Naive B cell (primary cell): ENCODE data around the gene ENGASE. TPM values are rescaled to one million over a fixed set of nuclear protein-coding genes. Genes with fewer than 3 reads are reported as not detected.

Source experiments
- ATAC-seq, 2 donors: fragments of 150-1000 bp; cut with Tn5 transposase; 2 replicates each; pipeline ENCODE4 v1.10.0; 2021; ENCODE audit warnings: low read depth in 2 of 2, mild to moderate bottlenecking in 2 of 2, moderate library complexity in 2 of 2
- DNase-seq: peaks from one replicate; pipeline ENCODE4 v3.0.0; 2022
- H3K27ac Mint-ChIP-seq, 6 donors: one replicate each; pipeline ENCODE4 v1.8.0; 2020 to 2022; ENCODE audit warnings: mild to moderate bottlenecking in 6 of 6, mixed read lengths in 6 of 6, moderate library complexity in 5 of 6, inconsistent platforms in 2 of 6
- H3K27me3 Mint-ChIP-seq, 3 donors: one replicate each; pipeline ENCODE4 v1.8.0; 2021 to 2022; ENCODE audit warnings: mixed read lengths in 3 of 3, mild to moderate bottlenecking in 1 of 3
- H3K36me3 Mint-ChIP-seq, 2 donors: one replicate each; pipeline ENCODE4 v1.8.0; 2020 to 2022; ENCODE audit warnings: mixed read lengths in 2 of 2, inconsistent platforms in 1 of 2, mild to moderate bottlenecking in 1 of 2
- H3K4me1 Mint-ChIP-seq, 3 donors: one replicate each; pipeline ENCODE4 v1.8.0; 2020 to 2022; ENCODE audit warnings: mixed read lengths in 3 of 3, inconsistent platforms in 1 of 3, mild to moderate bottlenecking in 1 of 3, moderate library complexity in 1 of 3
- H3K4me3 Mint-ChIP-seq, 8 donors: one replicate each; pipeline ENCODE4 v1.8.0; 2020 to 2022; ENCODE audit warnings: mild to moderate bottlenecking in 8 of 8, mixed read lengths in 8 of 8, moderate library complexity in 8 of 8, inconsistent platforms in 2 of 8
- H3K9me3 Mint-ChIP-seq, 7 donors: one replicate each; pipeline ENCODE4 v1.8.0; 2020 to 2022; ENCODE audit warnings: mixed read lengths in 7 of 7, mild to moderate bottlenecking in 5 of 7, inconsistent platforms in 2 of 7, moderate library complexity in 1 of 7
- polyA plus RNA-seq, 6 donors: library from polyadenylated mRNA; unstranded; fragments of 300-500 nt; fragmentation: Illumina TruSeq; gene quantifications; one replicate each; pipeline ENCODE4 v1.2.3, GENCODE V29; 2021; ENCODE audit warnings: low read depth in 6 of 6

The ENGASE gene
- polyA plus RNA-seq, 6 donors from 2014 or later, result 1.4 to 7.4 (median 3.6) TPM

DNA sequence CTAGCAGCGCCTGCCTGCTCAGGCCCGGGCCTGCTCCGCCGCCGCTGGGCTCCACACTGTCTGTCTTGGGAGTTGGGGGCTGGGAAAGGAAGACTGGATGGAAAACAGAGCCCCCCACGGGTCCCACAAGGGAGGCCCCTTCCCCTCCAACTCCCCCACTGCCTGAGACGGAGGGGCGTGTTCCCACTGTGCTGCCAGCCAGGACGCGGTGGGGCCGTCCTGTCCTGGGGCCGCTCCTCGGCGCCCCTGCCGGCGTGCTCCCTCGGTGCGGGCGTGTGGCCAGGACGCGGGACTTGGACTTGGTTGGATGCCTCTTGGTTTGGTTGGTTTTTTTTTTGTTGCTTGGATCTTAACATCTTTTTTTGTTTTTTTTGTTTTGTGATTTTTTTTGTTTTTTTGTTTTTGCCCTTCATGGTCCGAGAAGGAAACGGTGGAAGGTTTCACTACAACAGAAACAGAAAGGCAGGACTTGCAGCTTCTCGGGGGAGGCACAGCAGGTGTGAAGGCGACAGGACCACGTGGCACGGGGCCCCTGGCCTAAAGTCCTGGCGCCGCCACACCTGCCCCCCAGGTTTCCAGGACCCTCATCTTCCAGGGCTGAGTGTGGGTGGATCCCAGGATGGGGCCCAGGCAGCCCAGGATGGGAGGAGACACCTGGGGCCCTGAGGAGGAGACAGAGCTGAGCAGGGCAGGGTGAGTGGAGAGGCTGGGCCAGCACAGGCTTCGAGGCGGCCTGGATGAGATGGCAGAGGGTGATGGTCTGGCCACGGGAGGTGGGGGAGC is 16.0 kb downstream of the ENGASE start:
- ATAC-seq (no peak), DNase-seq (no peak)
- Mint-ChIP-seq H3K36me3 (no peaks in the 10 kb centered on the region), H3K4me3 (no peak overlapping the region), H3K27me3 (peaks cover 4 to 34% (median 25%) of the 10 kb centered on the region in 3 donors), H3K27ac (peak overlapping the region in 1 of 6 donors; percentile 26), H3K9me3 (no peaks in the 10 kb centered on the region), H3K4me1 (peaks cover 0 to 10% (median 0%) of the 10 kb centered on the region in 3 donors)

DNA sequence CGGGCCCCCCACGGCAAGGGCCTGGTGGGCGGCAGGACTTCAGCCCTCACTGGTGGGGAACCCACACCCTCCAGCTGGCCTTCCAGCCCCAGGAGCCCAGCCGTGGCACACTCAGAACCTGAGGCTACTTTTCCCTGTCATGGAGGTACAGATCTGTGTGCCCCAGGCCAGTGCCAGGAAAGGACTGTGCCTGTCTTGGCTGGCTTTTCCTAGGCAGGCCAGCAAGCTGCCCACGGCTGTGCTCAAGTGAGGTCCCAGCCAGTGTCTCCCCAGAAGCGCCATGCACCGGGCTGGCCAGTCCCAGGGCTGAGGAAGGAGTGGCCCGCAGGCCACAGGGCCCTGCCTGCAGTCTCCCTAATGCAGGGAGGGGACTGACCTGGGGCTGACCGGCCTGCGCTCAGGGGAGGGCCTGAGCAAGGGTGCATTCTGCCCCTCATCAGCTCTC is 16.6 kb downstream of the ENGASE start:
- Mint-ChIP-seq H3K27ac (no peak overlapping the region), H3K4me1 (peaks cover 0 to 10% (median 0%) of the 10 kb centered on the region in 3 donors), H3K4me3 (no peak overlapping the region), H3K27me3 (peaks cover 4 to 40% (median 31%) of the 10 kb centered on the region in 3 donors), H3K36me3 (no peaks in the 10 kb centered on the region), H3K9me3 (no peaks in the 10 kb centered on the region)
- no peak for ATAC-seq
- DNase-seq, result no peak

DNA sequence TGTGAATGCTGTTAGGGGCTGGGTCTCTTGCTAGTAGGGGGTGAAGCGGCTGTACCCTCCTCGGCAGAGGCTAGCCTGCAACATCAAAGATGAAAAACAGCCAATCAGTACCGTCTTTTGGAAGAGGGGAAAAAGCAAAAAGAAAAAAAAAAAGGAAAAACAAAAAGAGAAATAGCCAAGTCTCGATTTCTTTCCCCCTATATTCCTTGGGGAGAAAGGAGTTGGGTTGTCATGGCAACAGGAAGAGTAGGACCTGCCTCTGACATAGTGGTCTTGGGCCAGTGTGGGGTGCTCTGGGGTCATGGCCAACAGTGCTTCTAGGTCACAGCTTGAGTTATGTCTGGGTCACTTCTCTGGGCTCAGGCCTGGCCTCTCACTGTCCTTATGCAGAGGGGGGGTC is 17.9 kb downstream of the ENGASE start:
- Mint-ChIP-seq H3K9me3 (no peaks in the 10 kb centered on the region), H3K27me3 (peaks cover 4 to 49% (median 40%) of the 10 kb centered on the region in 3 donors), H3K4me1 (peaks cover 0 to 10% (median under 1%) of the 10 kb centered on the region in 3 donors), H3K36me3 (no peaks in the 10 kb centered on the region), H3K4me3 (no peak overlapping the region), H3K27ac (no peak overlapping the region)
- DNase-seq (no peak), ATAC-seq (no peak)

DNA sequence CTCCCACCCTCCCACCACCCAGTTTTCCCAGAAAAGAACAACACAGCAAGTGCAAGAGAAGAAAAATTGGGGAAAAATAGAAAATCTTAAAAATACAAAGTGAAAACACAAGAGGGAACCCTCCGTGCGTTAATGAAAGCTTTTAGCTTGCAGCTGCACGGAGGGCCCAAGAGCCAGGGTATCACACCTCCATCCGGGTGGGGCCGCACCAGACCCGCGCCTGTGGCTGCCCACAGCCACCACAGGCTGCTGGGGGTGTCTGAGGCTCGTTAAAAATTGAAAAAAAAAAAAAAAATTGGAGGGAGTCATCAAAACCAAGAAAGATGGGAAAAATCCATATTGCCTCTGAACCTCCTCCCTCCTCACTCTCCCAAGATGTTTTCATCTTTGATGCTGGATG is 18.6 kb downstream of the ENGASE start:
- Mint-ChIP-seq H3K4me3 (no peak overlapping the region), H3K36me3 (peaks cover 0 to 7% of the 10 kb centered on the region in 2 donors), H3K4me1 (peaks cover 5 to 10% (median 7%) of the 10 kb centered on the region in 3 donors), H3K27me3 (peaks cover 4 to 56% (median 47%) of the 10 kb centered on the region in 3 donors), H3K9me3 (no peaks in the 10 kb centered on the region), H3K27ac (no peak overlapping the region)
- DNase-seq, result no peak
- ATAC-seq, result no peak

DNA sequence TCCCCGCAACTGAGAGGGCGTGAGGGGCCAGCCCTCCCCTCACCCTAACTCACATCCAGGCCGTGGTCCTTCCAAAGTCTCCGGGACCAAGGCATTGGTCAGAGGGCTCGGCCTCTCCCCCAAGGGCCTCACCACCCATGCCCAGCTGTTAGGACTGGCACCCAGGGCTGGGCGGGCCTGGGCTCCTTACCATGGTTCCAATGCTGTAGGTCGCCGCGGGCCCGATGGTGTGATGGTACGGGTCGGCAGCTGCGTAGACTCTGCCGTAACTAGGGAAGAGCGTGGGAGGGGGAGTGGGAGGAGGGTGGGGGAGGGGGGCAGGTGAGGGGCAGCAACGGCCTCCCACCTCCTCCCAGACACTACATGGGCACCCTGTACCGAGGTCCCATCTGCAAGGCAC is 19.6 kb downstream of the ENGASE start:
- Mint-ChIP-seq H3K27me3 (peaks cover 9 to 66% (median 57%) of the 10 kb centered on the region in 3 donors), H3K27ac (no peak overlapping the region)
- no peak for ATAC-seq

DNA sequence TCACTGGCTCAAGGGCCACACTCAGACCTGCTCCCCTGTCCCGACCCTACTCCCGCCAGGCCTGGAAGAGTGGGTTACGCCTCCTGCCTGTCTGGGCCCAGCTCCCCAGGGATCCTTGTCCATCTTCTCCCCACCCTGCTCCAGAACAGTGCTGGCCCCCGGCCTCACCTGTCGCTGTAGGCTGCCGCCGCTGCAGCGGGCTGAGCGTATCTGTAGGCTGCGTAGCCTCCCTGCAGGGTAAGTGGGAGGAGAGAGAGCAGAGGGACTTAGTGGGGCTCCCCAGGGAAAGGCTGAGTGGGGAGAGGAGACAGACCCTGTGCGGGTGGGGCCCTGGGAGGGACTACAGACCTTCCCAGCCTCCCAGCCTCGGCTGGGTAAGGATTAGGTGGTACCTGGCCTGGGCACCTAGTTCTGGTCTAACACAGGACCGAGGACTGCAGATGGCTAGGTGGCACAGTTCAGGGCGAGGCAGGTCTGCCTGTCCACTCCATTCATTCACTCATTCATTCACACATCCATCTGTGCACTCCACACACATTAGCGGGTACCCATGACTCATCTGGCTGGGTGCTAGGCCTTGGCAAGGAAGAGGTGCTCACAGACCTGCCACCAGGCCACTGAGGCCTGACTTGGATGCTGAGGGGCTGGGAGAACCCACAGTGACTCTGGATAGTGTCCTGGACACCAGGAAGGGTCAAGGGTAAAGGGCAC is 20.9 kb downstream of the ENGASE start:
- ATAC-seq (no peak), DNase-seq (no peak)
- H3K27me3 Mint-ChIP-seq, result peaks cover 11 to 79% (median 70%) of the 10 kb centered on the region in 3 donors
- H3K4me3 Mint-ChIP-seq, result peak overlapping the region in 1 of 8 donors; percentile 26
- no peaks in the 10 kb centered on the region for H3K9me3 Mint-ChIP-seq
- H3K27ac Mint-ChIP-seq, result peak overlapping the region in 1 of 6 donors; percentile 79
- peaks cover 4 to 7% (median 5%) of the 10 kb centered on the region in 3 donors for H3K4me1 Mint-ChIP-seq
- H3K36me3 Mint-ChIP-seq, result peaks cover 0 to 9% of the 10 kb centered on the region in 2 donors

More for the DNA sequence above, 19.6 kb downstream of the ENGASE start:
- H3K9me3 Mint-ChIP-seq, result no peaks in the 10 kb centered on the region
- H3K4me3 Mint-ChIP-seq, result peak overlapping the region in 1 of 8 donors; percentile 77
- no peak for DNase-seq
- peaks cover 0 to 9% of the 10 kb centered on the region in 2 donors for H3K36me3 Mint-ChIP-seq
- H3K4me1 Mint-ChIP-seq, result peaks cover 5 to 7% (median 7%) of the 10 kb centered on the region in 3 donors

DNA sequence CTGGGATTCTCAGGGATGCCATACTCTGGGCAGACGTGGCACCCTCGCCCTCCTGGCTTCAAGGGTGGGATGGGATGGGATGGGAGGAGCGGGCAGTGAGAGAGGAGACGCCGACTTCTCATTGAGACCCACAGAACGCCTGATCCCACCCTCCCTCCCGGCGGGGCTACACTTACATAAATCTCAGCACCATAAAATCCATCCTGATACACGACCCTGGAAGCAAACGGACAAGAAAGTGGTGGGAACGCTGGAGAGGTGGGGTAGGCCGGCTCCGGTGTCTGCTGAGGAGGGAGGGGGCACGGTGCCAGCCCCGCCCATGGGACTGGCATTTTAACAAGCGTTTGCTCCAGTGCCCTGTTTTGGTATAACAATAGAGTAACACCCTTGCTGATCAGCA is 21.9 kb downstream of the ENGASE start:
- no peaks in the 10 kb centered on the region for H3K9me3 Mint-ChIP-seq
- ATAC-seq, result no peak
- H3K27me3 Mint-ChIP-seq, result peaks cover 11 to 84% (median 73%) of the 10 kb centered on the region in 3 donors
- H3K27ac Mint-ChIP-seq, result peak overlapping the region in 1 of 6 donors; percentile 47
- H3K36me3 Mint-ChIP-seq, result peaks cover 0 to 9% of the 10 kb centered on the region in 2 donors
- H3K4me3 Mint-ChIP-seq, result no peak overlapping the region
- H3K4me1 Mint-ChIP-seq, result peaks cover 0 to 7% (median 5%) of the 10 kb centered on the region in 3 donors
- DNase-seq, result no peak

DNA sequence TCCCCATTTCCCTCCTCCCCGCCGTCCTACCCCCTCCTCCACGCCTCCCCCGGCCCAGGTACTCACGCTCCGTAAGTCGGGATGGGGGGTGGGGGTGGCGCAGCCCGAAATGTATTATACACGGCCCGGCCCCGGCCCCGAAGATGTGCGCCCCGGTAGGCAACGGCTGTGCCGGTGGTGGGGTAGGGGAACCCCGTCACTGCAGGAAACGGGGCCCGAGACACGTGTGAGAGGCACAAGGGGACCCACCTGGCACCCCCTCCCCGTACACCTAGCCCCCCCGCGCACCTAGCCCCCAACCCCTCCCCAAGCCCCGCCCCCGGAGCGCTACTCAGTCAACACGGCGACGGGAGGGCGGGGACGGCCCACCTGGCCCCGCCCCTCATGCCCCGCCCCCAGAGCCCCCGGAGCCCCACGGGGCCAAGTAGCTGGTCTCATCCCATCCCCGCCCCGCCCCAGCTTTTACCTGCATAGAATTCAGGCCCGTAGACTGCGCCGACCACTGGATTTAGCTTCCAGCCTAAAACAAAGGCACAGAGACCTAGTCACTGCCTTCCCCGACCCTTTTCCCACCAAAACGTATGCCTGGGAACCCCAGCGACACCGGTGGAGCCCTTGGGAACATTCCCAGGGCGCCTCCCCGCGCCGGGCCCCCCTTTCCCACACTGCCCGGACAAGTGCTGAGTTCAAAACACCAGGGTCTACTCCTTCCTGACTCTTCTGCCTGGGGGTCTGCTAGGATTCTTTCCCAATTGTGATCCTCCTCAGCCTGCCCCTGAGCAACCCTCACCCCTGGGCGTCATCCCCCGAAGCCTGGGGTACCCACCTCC is 22.8 kb downstream of the ENGASE start:
- Mint-ChIP-seq H3K9me3 (no peaks in the 10 kb centered on the region), H3K36me3 (peaks cover 0 to 9% of the 10 kb centered on the region in 2 donors), H3K4me1 (peaks cover 0 to 7% (median 5%) of the 10 kb centered on the region in 3 donors), H3K27me3 (peaks cover 8 to 86% (median 76%) of the 10 kb centered on the region in 3 donors), H3K4me3 (peak overlapping the region in 2 of 8 donors; percentile 20 to 58), H3K27ac (peak overlapping the region in 1 of 6 donors; percentile 32)
- ATAC-seq, result peak; percentile 35 to 44
- no peak for DNase-seq

DNA sequence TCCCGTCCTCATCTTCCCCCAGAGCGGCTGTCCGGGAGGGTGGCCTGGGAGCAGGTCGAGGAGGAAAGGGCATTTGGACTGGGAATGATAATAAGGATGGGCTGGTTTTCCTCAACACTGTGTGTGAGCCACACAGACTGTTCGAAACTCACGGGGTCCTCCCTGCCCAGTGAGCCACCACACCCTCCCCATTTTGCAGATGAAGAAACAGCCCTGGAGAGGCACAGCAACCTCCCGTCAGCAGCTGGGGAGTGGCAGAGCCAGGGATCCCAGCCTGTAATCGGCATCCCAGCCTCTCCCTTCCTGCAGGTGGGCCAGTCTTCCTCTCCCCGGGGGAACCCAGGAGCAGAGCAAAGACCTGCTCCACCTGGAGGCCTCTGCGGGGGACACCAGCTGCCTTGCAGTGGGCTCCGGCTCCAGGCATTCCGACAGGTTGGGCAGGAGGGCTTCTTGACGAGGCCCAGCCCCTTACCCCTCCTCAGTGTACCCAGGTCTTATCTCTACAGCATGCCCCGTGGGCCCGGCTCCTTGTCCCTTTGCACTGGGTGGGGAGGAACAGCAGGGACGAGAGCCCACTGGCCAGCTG is 23.8 kb downstream of the ENGASE start:
- ATAC-seq, result no peak
- H3K27ac Mint-ChIP-seq, result no peak overlapping the region
- H3K36me3 Mint-ChIP-seq, result peaks cover 0 to 9% of the 10 kb centered on the region in 2 donors
- DNase-seq, result no peak
- peaks cover 0 to 7% (median 5%) of the 10 kb centered on the region in 3 donors for H3K4me1 Mint-ChIP-seq
- H3K4me3 Mint-ChIP-seq, result peak overlapping the region in 1 of 8 donors; percentile 20
- H3K9me3 Mint-ChIP-seq, result no peaks in the 10 kb centered on the region
- H3K27me3 Mint-ChIP-seq, result peaks cover 7 to 87% (median 81%) of the 10 kb centered on the region in 3 donors

DNA sequence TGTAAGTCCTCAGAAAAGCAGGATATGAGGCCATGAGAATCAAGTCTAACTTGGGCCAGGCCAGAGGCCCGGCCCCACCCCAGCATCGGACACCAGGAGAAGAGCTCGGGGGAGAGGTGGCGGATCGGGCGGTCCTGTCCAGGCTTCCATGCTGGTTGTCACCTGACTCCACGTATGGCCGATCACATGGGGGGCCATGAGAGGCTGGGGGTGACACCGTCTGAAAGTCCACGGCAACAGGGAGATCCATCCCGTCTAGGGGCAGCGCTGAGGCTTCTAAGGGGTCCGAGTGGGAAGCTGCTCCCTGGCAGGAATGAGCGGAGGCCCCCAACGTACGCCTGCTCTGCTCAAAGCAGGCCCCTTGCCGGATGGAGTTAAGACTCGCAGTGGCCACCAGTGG is 25.8 kb downstream of the ENGASE start:
- Mint-ChIP-seq H3K36me3 (peaks cover 0 to 9% of the 10 kb centered on the region in 2 donors), H3K27me3 (peaks cover 7 to 82% (median 80%) of the 10 kb centered on the region in 3 donors), H3K9me3 (no peaks in the 10 kb centered on the region), H3K4me1 (peaks cover 0 to 7% (median 5%) of the 10 kb centered on the region in 3 donors), H3K4me3 (no peak overlapping the region), H3K27ac (no peak overlapping the region)
- ATAC-seq (no peak), DNase-seq (no peak)

DNA sequence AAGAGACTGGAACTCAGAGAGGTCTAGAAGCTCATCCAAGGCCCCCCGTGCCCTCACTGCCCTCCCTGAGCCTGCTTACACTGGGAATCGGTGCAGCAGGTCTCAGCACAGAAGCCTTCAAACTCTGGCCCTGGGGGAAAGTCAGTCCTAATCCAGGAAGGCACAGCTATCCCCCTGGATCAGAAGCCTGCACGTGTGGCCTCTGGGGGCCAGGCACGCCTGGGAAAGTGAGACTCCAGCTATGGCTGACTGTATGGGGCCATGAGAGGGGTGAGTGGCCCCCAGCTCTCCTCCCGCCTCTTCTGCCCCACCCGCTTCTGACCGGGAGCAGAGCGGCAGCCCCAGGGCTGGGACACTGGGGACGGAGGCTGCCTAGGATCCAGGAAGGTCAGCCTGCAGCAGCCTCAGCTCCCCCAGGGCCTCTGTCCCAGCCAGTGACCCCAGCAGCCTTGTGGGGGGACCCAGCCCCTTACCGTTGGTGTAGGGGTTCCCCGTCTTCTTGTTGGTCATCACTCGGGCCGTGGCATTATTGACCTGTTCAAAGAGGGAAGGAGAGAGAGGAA is 26.6 kb downstream of the ENGASE start:
- Mint-ChIP-seq H3K4me3 (no peak overlapping the region), H3K9me3 (no peaks in the 10 kb centered on the region), H3K27me3 (peaks cover 7 to 74% (median 72%) of the 10 kb centered on the region in 3 donors), H3K36me3 (peaks cover 0 to 9% of the 10 kb centered on the region in 2 donors), H3K4me1 (peaks cover 0 to 7% (median 5%) of the 10 kb centered on the region in 3 donors), H3K27ac (no peak overlapping the region)
- no peak for DNase-seq
- ATAC-seq, result no peak

DNA sequence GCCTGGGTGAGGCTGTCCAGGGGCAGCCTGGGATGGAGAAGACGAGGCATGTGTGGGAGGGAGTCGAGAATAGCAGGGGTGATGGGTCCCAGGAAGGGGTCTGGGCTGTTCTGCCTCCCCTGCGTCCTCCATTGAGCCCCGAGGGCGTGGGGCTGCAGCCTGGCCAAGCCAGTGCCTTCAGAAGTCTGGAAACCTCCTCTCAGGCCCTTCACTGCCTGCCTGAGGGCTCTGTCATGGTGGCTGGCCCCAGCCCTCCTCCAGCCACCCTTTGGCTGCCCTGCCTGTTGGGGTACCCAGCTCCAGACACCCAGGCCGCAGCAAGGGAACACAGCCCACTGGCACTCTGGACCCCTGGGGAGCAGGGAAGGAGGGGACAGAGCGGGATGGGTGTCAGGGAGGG is 27.6 kb downstream of the ENGASE start:
- Mint-ChIP-seq H3K27me3 (peaks cover 7 to 66% (median 65%) of the 10 kb centered on the region in 3 donors), H3K36me3 (peaks cover 0 to 9% of the 10 kb centered on the region in 2 donors), H3K4me3 (peak overlapping the region in 1 of 8 donors; percentile 47), H3K4me1 (peaks cover 0 to 7% (median 5%) of the 10 kb centered on the region in 3 donors), H3K27ac (no peak overlapping the region), H3K9me3 (no peaks in the 10 kb centered on the region)
- DNase-seq (no peak), ATAC-seq (no peak)
